CD1c-positive myeloid dendritic cell (primary cell): ENCODE results near the gene STAC2.
"Not testable (repeated sequence)": the region's sequence is repeated elsewhere in the genome, so short reads cannot be mapped to it uniquely, and the experiment has no call there.

Experiments used
- DNase-seq: peaks from one replicate; pipeline ENCODE4 v3.0.0-alpha.2; 2016; ENCODE audit errors: extremely low spot score

Gene STAC2

GRCh38 chr17:39187152-39187830 lies 38.5 kb downstream of the STAC2 start:
- DNase-seq = no peak

GRCh38 chr17:39186481-39187002 lies 39.2 kb downstream of the STAC2 start:
- DNase-seq = no peak

GRCh38 chr17:39183720-39184119 lies 42.0 kb downstream of the STAC2 start:
- no peak for DNase-seq

- DNase-seq = no peak
Measured at GRCh38 chr17:39183045-39183444, 42.7 kb downstream of the STAC2 start.

- DNase-seq = no peak
Measured at GRCh38 chr17:39181303-39181702, 44.4 kb downstream of the STAC2 start.

GRCh38 chr17:39178536-39178935 lies 47.2 kb downstream of the STAC2 start:
- DNase-seq = no peak

- DNase-seq = no peak
Measured at GRCh38 chr17:39177256-39177655, 48.5 kb downstream of the STAC2 start.

- DNase-seq = no peak
Measured at GRCh38 chr17:39175695-39176093, 50.1 kb downstream of the STAC2 start.

- peak; percentile 76 for DNase-seq
Measured at GRCh38 chr17:39174920-39175694, 50.6 kb downstream of the STAC2 start.

- no peak for DNase-seq
Measured at GRCh38 chr17:39173526-39174274, 52.0 kb downstream of the STAC2 start.

- DNase-seq = no peak
Measured at GRCh38 chr17:39173080-39173479, 52.7 kb downstream of the STAC2 start.

GRCh38 chr17:39171933-39172332 lies 53.8 kb downstream of the STAC2 start:
- no peak for DNase-seq

GRCh38 chr17:39170558-39170957 lies 55.2 kb downstream of the STAC2 start:
- DNase-seq = no peak

- DNase-seq = peak; percentile 9
Measured at GRCh38 chr17:39170109-39170508, 55.6 kb downstream of the STAC2 start.

GRCh38 chr17:39169518-39169917 lies 56.2 kb downstream of the STAC2 start:
- DNase-seq = no peak

- DNase-seq = no peak
Measured at GRCh38 chr17:39169101-39169500, 56.6 kb downstream of the STAC2 start.

- DNase-seq = not testable (repeated sequence)
Measured at GRCh38 chr17:39168503-39168902, 57.2 kb downstream of the STAC2 start.

- peak; percentile 18 for DNase-seq
Measured at GRCh38 chr17:39167476-39167875, 58.3 kb downstream of the STAC2 start.

GRCh38 chr17:39166437-39167335 lies 59.1 kb downstream of the STAC2 start:
- no peak for DNase-seq

GRCh38 chr17:39165841-39166349 lies 59.9 kb downstream of the STAC2 start, which contains the start of gene ARL5C:
TSS of gene ARL5C (minus strand) at chr17:39166161. CDS start at chr17:39165760, 401 bp downstream.
- DNase-seq = no peak
